ENCODE measurements around the gene HRH4. TPM values are rescaled to one million over a fixed set of nuclear protein-coding genes. Genes with fewer than 3 reads are reported as not detected.

HRH4 gene
- total RNA-seq, 1 donor from 2014 or later = 0.48 TPM

GRCh38 chr18:24465486-24465885, 5.0 kb downstream of the HRH4 start:
- no peak for DNase-seq (ENCODE audit: low spot score)

DNA sequence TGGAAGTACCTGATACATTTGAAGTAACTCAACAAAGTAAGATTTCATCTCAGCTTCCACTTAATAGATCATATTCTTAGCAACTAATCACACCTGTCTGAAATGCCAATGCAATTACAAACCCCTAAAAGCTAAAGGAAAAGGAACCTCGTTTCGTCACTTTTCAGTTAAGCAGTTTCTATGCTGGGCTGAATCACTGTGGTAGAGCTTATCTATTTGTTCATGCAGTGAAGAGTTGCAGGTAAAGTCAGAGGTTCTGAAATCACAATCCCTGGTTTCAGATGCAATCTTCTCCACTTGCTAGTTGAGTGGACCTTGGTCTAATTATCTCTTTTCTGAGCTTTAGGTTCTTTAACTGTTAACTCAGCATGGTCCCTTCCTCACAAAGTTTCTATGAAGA, 6.3 kb downstream of the HRH4 start:
- no peak for DNase-seq (ENCODE audit: low spot score)

DNA sequence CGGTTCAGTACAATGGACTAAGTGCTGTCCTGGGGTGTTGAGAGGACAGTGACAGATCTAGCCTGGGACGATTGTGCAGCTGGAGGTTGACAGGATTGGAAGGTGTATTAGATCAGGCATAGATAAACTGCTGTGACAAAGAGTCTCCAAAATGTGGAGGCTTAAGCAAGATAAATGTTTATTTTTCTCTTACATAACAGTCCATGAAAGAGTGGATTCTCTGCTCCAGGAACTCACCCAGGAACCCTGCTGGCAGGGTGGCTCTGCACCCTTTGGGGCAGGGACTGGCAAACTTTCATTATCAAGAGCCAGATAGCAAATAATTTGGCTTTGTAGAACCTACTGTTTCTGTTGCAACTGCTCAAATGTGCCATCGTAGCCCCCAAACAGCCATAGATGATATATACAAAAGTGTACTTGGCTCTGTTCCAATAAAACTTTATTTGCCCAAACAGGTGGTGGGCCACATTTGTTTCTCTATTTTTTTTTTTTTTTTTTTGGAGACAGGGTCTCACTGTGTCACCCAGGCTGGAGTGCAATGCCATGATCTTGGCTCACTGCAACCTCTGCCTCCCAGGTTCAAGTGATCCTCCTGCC, 9.7 kb downstream of the HRH4 start:
- no peak for DNase-seq (ENCODE audit: low spot score)

GRCh38 chr18:24470805-24471204, 10.4 kb downstream of the HRH4 start:
- DNase-seq (ENCODE audit: low spot score) = no peak

DNA sequence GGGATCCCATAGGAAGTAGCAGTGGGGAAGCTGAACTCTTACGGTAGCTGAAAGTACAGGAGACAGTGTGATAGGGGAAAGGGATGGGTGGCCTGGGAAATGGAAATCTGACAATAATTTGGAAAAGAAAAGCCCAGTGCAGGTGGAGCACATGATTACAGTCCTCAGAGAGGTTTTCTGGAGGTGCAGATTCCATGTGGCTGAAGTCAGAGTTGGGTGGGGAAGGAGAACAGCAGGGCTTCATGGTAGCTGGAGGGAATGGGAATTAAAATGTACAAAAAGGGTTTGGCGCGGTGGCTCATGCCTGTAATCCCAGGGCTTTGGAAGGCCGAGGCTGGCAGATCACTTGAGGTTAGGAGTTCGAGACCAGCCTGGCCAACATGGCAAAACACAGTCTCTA, 12.2 kb downstream of the HRH4 start:
- DNase-seq (ENCODE audit: low spot score) = no peak

- DNase-seq (ENCODE audit: low spot score) = no peak
These were observed 14.0 kb downstream of the HRH4 start for GRCh38 chr18:24474406-24474805.

GRCh38 chr18:24475926-24476589, 15.6 kb downstream of the HRH4 start:
- DNase-seq (ENCODE audit: low spot score) = no peak

GRCh38 chr18:24479371-24479770, 18.9 kb downstream of the HRH4 start:
- DNase-seq (ENCODE audit: low spot score) = no peak

DNA sequence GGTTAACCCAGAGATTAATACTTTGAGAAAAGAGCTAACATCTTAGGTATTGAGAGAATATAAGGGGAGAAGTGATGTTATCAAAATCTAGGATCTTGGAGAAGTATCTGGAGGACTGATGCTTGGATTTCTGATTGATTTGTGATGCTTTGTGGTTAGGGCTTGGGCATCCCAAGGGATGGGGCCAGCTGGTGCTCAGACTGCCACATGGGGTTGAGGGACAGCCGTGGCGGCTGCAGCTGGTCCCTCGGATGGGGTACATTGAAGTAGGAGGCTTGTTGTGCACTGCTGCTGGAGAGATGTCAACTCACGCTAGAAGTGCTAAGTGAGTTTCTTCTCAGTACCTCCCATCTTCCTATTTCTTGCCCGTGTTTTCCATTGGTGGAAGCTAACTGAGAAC, 22.4 kb downstream of the HRH4 start:
- no peak for DNase-seq (ENCODE audit: low spot score)

- DNase-seq (ENCODE audit: low spot score) = no peak
These were observed 25.2 kb downstream of the HRH4 start for GRCh38 chr18:24485681-24486080.

GRCh38 chr18:24486684-24487083, 26.2 kb downstream of the HRH4 start:
- DNase-seq (ENCODE audit: low spot score) = no peak

DNA sequence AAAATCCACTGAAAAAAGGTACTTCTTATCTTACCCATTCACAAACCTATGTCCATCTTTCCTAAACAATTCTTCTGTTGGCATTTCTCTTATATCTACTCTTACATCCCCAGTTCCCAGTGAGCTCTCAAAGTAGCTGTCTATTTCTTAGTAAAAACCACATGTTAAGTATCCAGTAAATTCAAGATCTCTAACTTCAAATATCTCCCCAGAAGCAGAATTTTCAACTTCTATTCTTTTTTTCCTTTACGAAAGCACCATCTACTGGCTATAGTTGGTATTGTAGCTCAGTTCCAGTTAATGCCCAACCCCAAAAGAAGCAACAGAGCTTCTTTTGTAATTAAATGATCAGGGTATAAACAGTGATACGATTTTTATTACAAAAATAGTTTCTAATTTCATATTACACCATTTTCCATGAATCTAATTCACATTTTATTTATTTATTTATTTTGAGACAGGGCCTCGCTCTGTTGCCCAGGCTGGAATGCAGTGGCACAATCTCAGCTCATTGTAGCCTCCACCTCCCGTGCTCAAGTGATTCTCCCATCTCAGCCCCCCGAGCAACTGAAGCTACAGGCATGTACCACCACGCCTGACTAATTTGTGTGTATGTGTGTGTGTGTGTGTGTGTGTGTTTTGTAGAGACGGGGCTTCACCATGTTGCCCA, 28.5 kb downstream of the HRH4 start:
- peak; percentile 58 for DNase-seq (ENCODE audit: low spot score)

DNA sequence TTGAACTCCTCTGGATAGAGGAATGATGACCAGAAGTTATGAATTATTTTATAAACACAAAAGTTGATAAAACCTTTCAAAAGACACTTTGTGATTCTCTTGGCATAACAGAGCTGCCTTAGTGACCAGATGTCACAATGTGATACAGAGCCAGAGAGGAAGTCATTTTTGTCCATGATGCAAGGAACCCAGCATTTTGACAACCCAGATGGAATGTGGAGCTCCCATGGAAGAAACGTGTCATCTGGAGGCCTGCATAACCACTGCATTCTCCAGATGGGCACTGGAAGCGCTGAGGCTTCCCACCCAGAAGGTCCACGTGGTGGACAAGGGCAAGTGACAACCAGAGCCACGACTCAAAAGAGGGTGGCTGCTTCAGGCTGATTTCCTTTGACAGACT, 30.1 kb downstream of the HRH4 start:
- DNase-seq (ENCODE audit: low spot score) = no peak

- no peak for DNase-seq (ENCODE audit: low spot score)
These were observed 31.7 kb downstream of the HRH4 start for GRCh38 chr18:24491927-24492834.

- DNase-seq (ENCODE audit: low spot score) = no peak
These were observed 34.1 kb downstream of the HRH4 start for GRCh38 chr18:24494586-24494985.

GRCh38 chr18:24497031-24497754, 36.8 kb downstream of the HRH4 start:
- peak; percentile 80 for DNase-seq (ENCODE audit: low spot score)

- peak; percentile 86 for DNase-seq (ENCODE audit: low spot score)
These were observed 39.4 kb downstream of the HRH4 start for GRCh38 chr18:24499814-24500213.

- no peak for DNase-seq (ENCODE audit: low spot score)
These were observed 39.8 kb downstream of the HRH4 start for GRCh38 chr18:24500217-24500616.

DNA sequence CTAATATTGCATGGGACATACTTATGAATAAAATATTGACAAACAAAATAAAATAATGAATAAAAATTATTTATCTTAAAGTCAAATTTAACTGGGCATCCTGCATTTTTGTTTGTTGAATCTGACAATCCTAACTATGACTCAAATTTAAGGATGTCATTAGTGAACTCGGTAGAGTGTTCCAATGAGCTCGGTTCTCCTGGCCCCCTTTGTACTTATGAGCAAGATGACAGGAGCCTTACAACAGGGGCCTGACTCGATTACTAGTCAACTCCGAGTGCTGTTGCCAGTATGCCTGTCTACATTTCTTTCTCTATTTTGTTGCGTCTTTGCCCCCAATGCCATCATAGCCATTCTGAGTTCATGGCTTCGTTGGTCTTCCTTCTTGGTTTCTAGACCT, 40.3 kb downstream of the HRH4 start:
- DNase-seq (ENCODE audit: low spot score) = no peak

DNA sequence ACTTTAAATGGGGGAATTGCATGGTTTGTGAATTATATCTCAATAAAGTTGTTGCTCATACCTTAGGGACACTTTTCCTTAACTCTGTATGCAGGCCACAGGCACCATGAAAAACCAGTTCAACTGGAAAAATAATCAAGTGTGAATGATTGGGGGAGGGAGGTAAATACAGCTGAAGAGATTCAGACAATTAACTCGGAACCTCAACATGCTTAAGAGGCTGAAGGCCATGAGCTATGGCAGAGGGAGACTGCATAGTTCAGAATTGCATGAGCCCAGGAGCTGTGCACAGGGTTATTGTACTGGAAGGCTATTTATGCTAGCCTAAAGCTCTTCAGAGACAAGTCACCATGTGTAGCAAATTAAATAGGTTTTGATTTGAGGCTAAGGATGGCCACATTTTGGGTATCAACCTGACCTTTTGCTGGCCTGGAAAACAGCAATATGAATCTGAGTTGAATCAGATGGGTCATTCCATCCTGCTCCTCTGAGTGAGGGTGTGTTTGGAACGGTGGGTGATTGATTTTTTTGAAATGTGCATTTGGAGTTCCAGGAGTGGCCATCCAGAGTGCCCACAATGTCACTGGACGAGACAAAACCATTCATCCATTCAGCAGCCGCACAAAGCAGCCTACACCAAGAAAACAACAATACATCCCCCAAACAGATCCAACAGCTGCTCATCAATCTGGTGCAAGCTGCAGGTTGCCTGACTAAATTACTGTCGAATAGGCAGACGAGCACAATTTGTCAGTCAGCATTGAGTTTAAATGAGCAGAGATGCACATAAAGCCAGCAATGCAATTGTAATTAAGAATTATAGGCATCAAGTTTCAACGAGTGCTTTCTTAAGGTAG, 42.5 kb downstream of the HRH4 start:
- DNase-seq (ENCODE audit: low spot score) = no peak

Measured in umbilical cord (tissue), 2 donors.